HG03439 (cell line): Measurements from ENCODE around the gene PFKL.
A peak's percentile ranks its signal among the peaks of the same experiment; 100 is the strongest.

ENCODE experiments used
- ATAC-seq: cut with Tn5 transposase; IDR thresholded peaks from one replicate; pipeline ENCODE4 v1.9.1; 2021; ENCODE audit warnings: mild to moderate bottlenecking, moderate library complexity; ENCODE audit not compliant: unreplicated experiment

PFKL gene

DNA sequence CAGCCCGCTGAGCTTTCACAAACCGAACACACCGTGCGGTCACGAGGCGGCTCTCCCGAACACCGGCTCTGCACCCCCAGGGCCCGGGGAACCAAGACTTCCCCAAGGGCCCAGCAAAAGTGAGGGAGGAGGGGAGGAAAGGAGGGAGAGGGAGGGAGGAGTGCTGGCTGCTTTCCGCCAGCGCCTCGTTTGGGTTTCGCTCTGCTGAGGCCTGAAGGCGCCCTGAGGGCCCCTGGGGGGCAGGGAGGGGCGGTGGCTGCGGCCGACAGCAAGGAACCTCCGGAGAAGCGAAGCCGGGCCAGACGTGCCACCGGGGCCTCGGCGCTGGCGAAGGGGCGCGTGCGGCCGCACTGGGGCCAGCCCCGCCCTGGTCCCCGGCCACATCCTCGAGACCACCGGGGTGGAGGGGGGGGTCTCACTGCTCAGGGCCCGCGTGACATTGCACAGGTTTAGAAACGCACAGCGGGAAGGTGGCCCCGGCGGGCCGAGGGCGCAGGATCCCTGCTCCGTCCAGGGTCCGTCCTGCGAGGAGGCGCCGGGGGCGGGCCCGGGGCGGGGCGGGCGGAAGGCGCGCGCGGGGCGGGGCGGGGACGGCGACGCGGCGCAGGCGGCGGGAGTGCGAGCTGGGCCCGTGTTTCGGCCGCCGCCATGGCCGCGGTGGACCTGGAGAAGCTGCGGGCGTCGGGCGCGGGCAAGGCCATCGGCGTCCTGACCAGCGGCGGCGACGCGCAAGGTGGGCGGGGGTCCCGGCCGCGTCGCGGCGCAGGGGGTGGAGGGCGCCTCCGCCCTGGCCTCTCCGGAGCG, at the start of gene PFKL:
Gene PFKL, plus strand, starts transcription at position 596 of the 804 bp plus-strand sequence. Its CDS starts 53 bp downstream, at position 649.
- ATAC-seq, result peak; percentile 48

DNA sequence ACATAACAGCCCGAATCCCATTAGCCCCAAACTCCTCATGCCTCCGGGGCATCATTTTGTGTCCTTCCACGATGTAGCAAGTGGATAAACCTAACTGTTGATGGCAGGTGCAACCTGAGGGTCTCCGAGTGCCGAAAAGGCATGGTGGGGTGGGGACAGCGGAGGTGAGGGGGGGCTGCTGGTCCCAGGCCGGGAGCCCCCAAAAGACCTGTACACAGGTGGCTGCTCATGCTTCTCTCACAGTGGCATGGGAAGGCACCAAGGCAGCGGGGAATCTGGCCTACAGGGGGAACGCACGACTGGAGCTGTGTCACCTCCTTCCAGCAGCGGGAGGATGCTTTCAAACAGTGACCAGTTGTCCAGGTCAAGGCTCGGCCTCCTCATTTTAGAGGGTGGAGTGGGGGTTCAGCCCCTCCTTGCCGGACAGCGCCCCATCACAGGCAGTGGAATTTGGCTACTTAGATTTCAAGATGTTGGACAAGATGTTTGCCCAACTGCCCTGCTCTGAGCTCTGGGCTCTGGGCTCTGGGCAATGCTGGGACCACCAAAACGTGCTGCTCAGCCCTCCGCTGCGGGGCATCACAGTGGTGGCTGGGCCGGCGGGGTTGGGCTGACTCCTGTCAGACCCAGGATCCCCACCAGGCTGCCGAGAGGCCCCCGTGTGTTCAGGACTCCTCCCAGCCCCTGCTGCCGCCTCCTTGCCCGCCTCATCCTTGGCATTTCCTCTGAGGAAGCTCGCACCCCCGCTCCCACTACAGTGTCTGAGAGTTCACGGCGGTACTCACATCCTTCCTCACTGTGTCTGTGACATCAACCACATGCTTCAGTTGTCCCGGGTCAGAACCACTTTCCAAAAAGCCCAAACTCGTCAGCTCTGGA, 45.8 kb upstream of the PFKL start:
- no peak for ATAC-seq

DNA sequence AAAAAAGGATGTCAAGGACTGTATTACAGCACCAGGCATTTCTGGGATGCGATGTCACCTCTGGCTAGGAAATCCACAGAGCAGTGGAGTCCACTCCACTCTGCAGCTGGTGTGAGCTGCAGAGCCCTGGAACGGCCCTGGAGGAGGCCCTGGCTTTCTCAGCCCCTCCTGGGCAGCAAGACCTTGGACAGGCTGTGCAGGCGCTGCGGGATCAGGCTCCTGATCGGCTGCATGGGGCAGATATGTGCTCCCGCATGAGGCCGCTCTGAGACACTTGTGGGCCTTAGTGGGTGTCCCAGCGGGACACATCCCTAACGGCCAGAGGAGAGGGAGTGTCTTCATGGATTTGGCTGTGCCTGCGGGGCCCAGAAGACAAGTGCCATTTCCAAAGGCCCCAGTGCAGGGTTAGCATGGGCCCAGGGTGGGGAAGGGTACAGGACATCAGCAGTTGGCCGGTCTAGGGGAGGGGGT, 44.3 kb upstream of the PFKL start:
- no peak for ATAC-seq

DNA sequence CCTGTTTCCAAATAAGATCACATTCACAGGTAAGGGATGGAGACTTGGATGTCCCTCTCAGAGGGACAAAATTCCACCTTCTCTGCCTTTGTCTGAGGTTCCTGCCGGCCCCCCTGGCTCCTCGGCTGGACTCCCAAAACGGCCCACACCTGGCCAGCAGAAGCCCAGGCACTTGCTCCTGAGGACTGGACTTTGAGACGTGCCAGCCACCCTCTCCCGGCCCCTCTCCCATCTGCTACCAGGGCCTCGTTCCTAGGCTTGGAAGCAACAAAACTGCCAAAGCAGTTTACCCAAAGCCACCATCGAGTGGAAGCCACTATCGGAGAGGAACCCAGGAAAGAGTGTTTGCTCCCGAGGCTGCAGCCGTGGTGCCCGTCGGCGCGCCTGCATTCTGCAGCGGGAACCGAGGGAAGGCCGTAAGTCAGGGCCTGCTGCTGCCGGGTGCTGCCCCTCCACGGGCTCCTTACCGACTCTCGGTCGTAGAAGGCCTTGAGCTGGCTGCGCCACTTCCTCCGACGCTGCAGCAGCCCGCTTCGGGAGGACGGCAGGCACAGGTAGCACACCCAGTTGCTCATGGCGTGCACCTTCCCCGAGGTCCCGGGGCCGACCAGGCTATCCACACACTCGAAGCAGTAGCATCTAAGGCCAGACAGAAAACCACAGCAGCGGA, 41.7 kb upstream of the PFKL start:
- ATAC-seq, result no peak

DNA sequence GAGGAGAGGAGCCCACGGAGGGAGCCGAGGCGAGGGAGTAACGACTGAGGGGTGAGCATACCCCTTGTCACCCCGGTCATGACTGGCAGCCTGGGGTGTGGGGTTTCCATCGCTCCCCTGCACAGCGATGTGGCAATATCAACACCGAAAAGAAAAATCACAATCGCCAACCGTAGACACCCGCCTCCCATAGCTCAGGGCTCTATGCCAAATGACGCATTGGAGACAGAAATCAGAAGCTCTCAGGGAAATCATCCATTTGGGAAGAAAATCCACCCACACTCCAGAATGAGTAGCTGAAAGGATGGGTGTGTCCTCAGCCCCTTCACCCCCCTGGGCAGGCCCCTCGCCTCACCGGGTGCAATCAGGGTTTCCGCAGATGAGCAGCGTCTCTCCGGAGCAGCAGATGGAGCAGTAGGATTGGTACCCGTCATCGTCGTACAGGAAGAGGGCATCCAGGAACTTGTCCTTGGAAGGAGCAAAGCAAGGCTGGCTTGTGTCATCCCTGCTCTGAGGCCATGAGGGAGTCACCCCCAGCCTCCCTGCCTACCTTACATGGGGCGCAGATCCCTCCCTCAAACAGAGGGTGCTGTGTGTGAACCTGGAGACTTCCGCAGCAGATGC, 40.7 kb upstream of the PFKL start:
- no peak for ATAC-seq

DNA sequence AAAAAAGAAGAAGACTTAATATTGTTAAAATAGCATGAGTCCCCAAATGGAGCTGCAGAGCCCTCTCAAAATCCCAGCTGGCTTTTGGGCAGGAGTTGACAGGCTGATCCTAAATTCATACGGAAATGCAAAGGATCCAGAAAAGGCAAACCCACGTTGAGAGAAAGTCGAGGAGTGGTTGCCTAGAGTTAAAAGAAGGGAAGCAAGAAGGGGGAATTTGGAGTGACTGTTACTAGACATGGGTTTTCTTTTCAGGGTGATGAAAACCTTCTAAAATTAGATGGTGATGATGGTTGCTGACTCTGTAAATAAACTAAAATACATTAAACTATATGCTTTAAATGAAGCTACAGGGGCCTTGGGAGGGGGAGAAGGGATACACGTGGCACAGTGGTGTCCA, 39.8 kb upstream of the PFKL start:
- ATAC-seq, result no peak

DNA sequence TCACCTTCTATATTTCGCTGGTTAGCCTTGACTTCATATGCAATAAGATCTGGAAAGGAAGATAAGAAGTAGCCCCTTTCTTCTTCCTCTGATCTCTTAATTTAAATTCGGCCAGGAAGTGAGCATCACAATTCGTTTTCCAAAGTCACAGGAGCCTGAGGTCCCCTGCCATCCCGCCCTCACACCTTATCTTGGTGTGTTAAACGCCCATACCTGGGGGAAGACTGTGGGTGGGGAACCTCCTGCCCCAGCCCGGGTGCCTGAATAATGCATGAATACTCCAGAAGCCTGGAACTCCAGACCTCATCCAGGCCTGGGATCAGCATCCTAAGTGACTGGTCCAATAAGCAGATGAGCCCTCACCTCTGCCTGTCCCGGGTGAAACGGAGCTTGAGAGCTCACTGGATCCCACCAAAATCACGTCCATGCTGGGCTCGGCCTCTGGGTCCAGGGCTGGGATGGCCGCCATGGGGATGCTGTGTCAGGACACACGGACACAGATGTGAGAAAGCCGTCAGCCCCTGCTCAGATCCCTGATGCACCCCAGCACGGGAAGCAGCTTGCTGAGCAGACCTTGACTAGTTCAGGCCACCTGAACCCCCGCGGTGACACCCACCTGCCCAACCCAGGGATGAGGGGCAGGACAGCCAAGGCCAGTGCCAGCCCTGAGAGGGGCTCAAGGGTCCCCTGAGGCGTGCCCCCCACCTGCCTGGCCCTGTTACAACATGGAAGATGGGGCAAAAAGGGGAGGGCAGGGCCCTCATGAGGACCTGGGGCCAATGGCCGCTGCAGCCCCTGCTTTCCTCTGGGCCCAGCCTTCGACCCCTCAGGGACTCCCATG, 38.8 kb upstream of the PFKL start:
- ATAC-seq, result no peak

DNA sequence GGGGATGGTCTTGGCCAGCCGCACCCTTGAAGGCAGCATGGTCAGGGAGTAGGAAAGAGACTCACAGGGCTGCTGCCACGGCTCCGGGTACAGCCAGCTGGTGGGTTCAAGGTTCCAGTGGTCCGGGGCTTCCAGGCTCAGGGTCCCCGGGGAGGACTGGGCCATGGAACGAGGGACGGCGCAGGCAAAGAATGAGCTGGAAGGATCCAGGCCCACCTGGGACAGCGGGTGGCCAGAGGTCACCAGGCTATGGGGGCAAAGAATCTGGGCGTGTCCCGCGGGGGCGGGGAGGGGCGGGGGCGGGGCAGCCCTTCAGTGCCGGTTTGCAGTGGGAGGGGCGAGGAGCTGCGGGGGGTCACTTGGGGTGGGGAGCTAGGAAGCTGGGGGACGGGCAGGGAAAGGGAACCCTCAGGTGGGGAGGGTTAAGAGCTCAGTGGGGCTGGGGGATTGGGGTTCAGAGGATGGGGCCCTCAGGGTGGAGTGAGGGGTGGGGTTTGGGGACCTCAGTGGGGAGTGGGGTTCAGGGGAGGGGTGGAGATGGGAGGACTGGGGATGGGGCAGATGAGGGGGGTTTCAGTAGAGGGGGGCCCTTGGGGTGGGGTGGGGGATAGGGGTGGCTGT, 38.1 kb upstream of the PFKL start, which contains the start of gene DNMT3L:
Gene DNMT3L, minus strand, starts transcription at position 223 of the 621 bp plus-strand sequence. CDS start 638 bp downstream, outside the sequence.
- no peak for ATAC-seq

DNA sequence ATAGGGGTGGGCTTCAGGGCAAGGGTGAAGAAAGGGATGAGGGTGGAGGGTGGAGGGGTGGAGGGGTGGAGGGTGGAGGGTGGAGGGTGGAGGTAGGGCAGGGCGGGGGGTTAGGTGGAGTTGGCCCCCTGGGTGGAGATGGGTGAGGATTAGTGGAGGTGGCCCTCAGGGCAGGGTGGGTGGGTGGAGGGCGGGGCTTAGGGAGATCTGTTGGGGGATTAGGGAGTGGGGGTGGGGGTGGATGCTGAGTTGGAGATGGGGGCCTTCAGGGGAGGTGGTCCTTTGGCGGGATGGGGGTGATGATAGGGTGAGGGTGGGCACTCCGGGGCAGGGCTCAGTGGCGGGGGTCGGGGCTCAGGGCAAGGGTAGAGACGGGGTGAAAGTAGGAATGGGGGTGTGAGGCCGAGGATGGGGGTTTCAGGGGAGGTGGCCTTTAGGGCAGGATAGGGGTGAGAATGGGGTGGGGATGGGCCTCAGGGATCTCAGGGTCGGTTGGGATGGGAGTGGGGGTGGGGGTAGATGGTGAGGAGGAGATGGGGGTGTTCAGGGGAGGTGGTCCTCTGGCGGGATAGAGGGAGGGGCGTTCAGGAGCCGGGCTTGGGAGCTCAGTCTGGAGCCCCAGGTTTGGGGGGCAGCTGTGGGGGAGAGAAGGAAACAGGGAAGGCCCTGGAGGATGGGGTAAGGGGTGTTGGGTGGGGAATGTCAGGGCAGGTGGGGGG, 37.4 kb upstream of the PFKL start:
- no peak for ATAC-seq

DNA sequence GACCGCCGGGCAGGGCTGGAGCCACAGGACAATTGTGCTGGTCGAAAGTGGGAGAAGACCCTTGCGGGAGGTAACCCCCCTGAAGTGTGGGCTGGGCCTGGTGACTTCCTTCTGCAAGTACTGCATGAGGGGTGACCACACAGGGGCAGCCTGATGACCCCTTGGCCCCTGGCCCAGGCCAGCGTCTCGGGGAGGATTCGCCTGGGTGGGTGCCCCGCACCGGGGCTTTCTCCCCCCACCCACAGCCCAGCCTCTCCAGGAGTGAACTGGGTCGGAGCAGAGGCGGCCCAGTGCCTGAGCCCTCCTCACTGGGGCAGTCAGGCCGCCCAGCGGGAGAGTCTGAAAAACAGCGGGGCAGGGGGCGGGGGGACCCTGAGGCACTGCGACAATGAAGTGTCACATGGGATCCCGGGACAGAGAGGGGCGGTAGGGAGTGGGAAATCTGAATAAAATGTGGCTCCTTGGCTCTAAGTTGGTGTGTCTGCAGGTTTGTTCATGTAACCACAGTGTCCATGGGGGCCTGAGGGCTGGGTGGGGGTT, 36.6 kb upstream of the PFKL start:
- no peak for ATAC-seq

DNA sequence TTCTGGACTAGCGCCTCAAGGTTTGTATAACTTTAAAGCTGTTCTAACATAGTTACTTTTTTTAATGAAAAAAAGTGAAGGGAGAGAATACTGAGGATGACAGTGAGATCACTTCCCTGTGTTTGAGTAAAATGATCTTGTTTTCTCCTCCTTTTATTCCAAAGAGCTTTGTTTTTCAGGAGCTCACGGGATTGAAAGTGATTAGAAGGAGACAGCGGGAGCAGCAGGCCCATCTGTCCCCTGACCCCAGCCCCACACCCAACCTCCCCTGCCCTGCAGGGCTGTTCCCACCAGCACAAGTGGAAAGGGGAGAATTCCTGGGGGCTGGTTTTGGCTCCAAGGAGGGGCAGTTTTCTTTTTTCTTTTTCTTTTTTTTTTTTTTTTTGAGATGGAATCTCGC, 36.1 kb upstream of the PFKL start:
- ATAC-seq, result no peak

DNA sequence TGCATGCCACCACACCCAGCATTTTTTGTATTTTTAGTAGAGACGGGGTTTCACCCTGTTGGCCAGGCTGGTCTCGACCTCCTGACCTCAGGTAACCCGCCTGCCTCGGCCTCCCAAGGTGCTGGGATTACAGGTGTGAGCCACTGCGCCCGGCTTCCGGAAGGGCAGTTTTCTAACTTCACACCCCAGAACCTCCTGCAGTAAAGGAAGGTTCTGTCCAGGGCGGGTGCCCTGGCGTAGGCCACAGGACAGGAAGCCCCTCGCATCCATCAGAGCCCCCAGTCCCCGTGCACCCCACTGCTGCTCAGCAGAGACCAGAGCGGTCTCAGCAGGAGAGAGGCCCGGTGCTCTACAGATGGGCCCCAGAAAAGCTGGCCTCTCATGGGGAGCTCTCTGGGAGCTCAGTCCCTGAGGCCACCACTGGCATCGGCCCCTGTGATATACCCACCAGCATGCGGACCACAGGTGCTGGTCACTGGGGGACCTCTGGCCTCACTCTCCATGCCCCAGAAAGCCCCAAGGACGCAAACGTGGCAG, 34.1 kb upstream of the PFKL start:
- no peak for ATAC-seq

DNA sequence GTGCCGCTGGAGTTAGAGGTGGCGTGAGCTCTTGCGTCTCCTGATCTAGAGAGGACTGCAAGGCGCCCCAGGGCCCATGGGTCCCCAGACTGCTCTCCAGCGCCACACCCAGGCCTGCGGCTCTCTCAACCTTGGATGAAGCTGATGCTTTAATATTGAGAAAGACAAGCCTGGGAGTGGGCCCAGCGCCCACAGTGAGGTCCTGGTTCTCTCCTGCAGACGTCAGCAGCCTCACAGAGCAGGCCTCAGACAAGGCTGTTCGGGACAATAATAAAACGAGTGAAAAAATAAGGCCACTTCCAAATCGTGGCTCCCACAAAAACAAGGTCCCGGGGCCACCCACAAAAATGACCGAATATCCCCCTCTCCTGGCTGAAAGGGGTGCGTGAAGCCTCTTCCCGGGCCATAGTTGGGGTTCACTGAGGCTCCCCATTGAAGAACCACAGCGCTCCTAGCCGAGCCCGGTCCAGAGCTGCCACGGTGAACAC, 32.2 kb upstream of the PFKL start:
- no peak for ATAC-seq

DNA sequence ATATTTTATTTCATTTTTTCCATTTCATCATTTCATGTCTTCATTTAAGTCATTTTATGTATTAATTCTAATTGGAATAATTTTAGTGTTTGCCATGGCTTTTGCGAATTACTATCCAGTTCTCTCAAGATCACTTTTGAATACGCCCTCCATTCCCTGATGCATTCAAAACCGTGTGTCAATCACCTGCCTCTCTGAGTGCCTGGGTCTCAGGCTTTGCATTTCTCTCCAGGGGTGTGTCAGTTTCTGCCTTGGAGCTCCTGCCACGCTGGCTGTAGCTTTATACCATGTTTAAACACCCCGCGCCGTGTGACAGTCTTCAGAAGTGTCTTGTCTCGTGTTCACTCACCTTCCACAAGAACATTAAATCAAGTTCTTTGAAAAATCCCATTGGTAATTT, 30.8 kb upstream of the PFKL start:
- ATAC-seq, result no peak

DNA sequence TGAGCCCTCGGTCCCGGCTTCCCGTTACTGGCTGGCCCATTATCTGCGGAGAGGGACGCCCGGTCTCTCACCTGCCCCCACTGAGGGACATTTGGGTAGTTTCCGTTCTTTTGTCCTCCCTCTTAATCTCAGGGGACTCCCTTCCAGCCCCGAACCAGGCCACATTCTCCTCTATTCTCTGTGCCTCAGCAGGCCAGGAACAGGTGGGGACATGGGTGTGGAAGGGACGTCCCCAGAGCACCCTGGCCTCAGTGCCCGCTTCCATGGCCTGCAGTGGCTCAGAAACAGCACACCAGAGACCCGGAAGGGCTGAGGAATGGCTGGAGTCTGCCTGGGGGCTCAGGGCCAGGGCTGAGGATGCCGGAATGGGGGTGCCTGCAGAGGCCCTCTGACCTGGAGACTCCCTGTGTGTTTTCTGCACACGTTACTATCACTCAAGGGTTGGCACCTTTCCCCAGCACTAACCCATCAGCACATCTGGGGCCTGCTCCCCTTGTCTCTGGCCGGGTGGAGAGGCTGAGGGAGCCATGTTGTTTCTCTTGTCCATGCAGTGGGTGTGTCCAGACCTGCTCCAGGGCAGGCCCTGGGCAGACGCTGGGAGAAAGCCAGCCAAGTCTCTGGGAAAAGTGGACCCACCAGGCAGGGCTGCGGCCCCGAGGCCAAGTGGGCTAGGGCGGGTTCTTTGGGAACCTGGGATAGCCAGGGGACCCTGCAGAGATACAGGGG, 28.1 kb upstream of the PFKL start:
- no peak for ATAC-seq

DNA sequence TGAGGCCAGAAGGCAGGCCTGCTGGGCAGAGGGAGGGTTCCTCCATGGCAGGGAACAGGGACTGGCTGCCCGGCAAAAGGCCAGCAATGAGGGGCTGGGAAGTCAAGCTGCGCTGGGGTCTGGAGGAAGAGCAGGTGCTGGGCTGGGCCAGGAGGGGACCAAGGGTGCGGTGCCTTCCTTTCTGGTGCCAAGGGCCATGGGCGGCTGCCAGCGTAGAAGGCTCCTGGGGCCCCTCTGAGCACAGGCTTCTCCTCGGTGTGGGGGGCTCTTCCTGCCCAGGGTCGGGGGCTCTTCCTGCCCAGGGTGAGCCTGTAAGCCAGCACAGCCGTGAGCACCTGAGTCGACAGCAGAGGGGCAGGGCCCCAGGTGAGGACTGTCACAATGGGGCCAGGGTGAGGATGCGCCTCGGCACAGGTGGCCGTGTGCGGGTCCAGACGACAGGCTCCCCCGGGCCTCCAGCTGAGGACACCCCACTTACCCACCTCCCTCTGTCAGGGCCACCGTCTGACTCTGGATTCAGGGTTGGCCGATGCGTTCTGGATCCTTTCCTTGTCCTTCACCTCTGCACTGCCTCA, 27.5 kb upstream of the PFKL start:
- ATAC-seq, result no peak

DNA sequence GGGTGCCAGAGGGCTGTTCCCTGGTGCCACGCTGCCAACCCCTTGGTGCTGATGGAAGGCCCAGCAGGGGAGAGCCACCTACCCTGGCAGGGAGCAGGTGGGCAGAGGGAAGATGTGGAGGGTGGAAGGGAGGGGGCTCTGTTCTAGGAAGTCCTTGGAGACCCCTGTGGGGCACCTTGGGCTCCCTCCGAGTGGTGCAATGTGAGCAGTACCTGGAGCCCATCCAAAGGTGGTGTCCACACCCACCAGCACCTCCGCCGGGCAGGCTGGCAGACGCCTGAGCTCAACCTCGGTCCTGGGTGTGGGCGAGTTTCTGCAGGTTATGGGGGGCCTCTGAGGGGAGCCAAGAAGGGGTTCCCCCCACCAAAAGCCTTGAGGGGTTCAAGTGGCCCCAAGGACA, 26.8 kb upstream of the PFKL start:
- no peak for ATAC-seq
